PC-9 (cell line): ENCODE results near the gene NPHP1. TPM values are rescaled to one million over a fixed set of nuclear protein-coding genes. Genes with fewer than 3 reads are reported as not detected.

Experiments used
- BruUV-seq: library from RNA; stranded (reverse); fragments of 400-500 nt; replicated peaks from 2 replicates; lab custom pipeline; 2021; lab: Mats Ljungman, UMichigan
- CTCF ChIA-PET: fragments of 300-600 bp; sonication (Branson Sonifier 250); formaldehyde crosslinking; loops from one replicate; lab custom pipeline; 2022; ENCODE audit warnings: antibody characterized with exemption; lab: Charles Lee
- POLR2A ChIA-PET: fragments of 300-600 bp; sonication (Branson Sonifier 250); formaldehyde crosslinking; loops from one replicate; lab custom pipeline; 2022; ENCODE audit warnings: antibody characterized with exemption; ENCODE audit not compliant: unreplicated experiment; lab: Charles Lee
- DNase-seq, 2 experiments: peaks; one replicate each; pipeline versions ENCODE4 v3.0.0 to v3.0.0-alpha.2; 2015 to 2022; ENCODE audit warnings: mixed read lengths in 1 of 2
- H2AFZ ChIP-seq: fragments of 200-600 bp; sonication (generic); 2 replicates; pipeline ENCODE4 v1.8.1; 2017; ENCODE audit warnings: antibody characterized with exemption
- H3F3A ChIP-seq: fragments of 200-600 bp; sonication (generic); 2 replicates; pipeline ENCODE4 v1.8.1; 2017; ENCODE audit warnings: antibody characterized with exemption, mild to moderate bottlenecking, low read depth; ENCODE audit not compliant: insufficient read depth
- H3K27ac ChIP-seq: fragments of 200-600 bp; sonication (generic); 2 replicates; pipeline ENCODE4 v1.6.1; 2016; ENCODE audit warnings: mixed run types
- H3K27me3 ChIP-seq: fragments of 200-600 bp; sonication (generic); 2 replicates; pipeline ENCODE4 v1.6.1; 2016; ENCODE audit warnings: low read depth, mixed run types; ENCODE audit not compliant: insufficient read depth
- H3K36me3 ChIP-seq: fragments of 200-600 bp; sonication (generic); 2 replicates; pipeline ENCODE4 v1.6.1; 2016; ENCODE audit warnings: low read depth, mixed run types
- H3K4me1 ChIP-seq: fragments of 200-600 bp; sonication (generic); replicated peaks from 2 replicates; pipeline ENCODE4 v1.6.1; 2016; ENCODE audit warnings: mixed run types; ENCODE audit not compliant: insufficient read depth
- H3K4me2 ChIP-seq: fragments of 200-600 bp; sonication (generic); 2 replicates; pipeline ENCODE4 v1.6.1; 2017; ENCODE audit warnings: mixed run types
- H3K4me3 ChIP-seq: fragments of 200-600 bp; sonication (generic); 2 replicates; pipeline ENCODE4 v1.6.1; 2016; ENCODE audit warnings: mixed run types
- H3K79me2 ChIP-seq: fragments of 200-600 bp; sonication (generic); 2 replicates; pipeline ENCODE4 v1.6.1; 2017; ENCODE audit warnings: low read depth, mixed run types
- H3K9me2 ChIP-seq: fragments of 200-600 bp; sonication (generic); 2 replicates; pipeline ENCODE4 v1.8.1; 2017; ENCODE audit warnings: mild to moderate bottlenecking; ENCODE audit not compliant: insufficient read depth
- H3K9me3 ChIP-seq: fragments of 200-600 bp; sonication (generic); 2 replicates; pipeline ENCODE4 v1.8.1; 2016; ENCODE audit warnings: low read depth; ENCODE audit not compliant: insufficient read depth
- H4K20me1 ChIP-seq: fragments of 200-600 bp; sonication (generic); 2 replicates; pipeline ENCODE4 v1.8.1; 2017; ENCODE audit not compliant: insufficient read depth
- EZH2 ChIP-seq: fragments of 200-600 bp; sonication (generic); IDR thresholded peaks from 2 replicates; pipeline ENCODE4 v1.8.0; 2017; ENCODE audit warnings: antibody characterized with exemption, low read depth
- intact Hi-C: fragments of 100-400 bp; cut with micrococcal nuclease; formaldehyde crosslinking; loops from one replicate; pipeline ENCODE4 v1.10.0; 2022; ENCODE audit not compliant: unreplicated experiment
- total RNA-seq: library from RNA; stranded (reverse); gene quantifications from 2 replicates; pipeline ENCODE4 v1.2.3, GENCODE V29; 2021
- TF ChIP-seq, protein P1 (sequence below): fragments of 200-600 bp; sonication (generic); conservative IDR thresholded peaks from 2 replicates; pipeline ENCODE4 v1.6.1; 2017; ENCODE audit warnings: mixed run types, antibody characterized with exemption, mild to moderate bottlenecking, moderate library complexity

NPHP1 gene
- total RNA-seq, 1 experiment from 2014 or later = 13.7 TPM

DNA sequence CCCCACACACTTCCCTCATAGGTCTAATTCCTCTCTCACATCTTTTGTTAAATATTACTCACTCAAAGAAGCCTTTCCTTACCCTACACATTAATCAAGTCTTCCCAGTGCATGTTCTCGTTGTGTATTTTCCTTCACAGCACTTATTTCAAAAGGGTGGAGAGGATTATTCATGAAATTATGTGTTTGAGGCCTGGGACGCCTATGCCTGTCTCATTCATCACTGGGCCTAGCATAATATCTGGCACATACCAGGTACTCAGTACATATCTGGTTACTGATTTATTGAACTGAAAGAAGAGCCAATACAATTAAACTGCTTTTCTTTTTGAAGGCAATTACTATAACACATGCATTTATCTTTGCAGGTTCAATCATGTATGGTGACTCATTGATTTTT is 74.1 kb downstream of the NPHP1 start:
- BruUV-seq = no TSS peak
- intact Hi-C loops = no loop called here
- Histone ChIP-seq H3F3A (no peaks in the 10 kb centered on the region), H3K27ac (no peak overlapping the region), H3K36me3 (no peaks in the 10 kb centered on the region), H3K4me3 (no peak overlapping the region), H2AFZ (no peak overlapping the region), H3K27me3 (no peaks in the 10 kb centered on the region), H3K9me2 (no peaks in the 10 kb centered on the region), H3K4me1 (0 out of 2 replicates have a peak, but pooled peaks cover 3% of the 10 kb centered on the region), H4K20me1 (no peaks in the 10 kb centered on the region), H3K4me2 (no peak overlapping the region), H3K9me3 (no peaks in the 10 kb centered on the region), H3K79me2 (no peaks in the 10 kb centered on the region)
- TF ChIP-seq EZH2 = no peak
- TF ChIP-seq, protein P1, sequence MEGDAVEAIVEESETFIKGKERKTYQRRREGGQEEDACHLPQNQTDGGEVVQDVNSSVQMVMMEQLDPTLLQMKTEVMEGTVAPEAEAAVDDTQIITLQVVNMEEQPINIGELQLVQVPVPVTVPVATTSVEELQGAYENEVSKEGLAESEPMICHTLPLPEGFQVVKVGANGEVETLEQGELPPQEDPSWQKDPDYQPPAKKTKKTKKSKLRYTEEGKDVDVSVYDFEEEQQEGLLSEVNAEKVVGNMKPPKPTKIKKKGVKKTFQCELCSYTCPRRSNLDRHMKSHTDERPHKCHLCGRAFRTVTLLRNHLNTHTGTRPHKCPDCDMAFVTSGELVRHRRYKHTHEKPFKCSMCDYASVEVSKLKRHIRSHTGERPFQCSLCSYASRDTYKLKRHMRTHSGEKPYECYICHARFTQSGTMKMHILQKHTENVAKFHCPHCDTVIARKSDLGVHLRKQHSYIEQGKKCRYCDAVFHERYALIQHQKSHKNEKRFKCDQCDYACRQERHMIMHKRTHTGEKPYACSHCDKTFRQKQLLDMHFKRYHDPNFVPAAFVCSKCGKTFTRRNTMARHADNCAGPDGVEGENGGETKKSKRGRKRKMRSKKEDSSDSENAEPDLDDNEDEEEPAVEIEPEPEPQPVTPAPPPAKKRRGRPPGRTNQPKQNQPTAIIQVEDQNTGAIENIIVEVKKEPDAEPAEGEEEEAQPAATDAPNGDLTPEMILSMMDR = no peak
- CTCF ChIA-PET = no interaction called here
- POLR2A ChIA-PET = interaction anchor here (0.6 kb wide), 1 partner anchor 29 kb away, joined by 4 read pairs; no protein-coding TSS in a partner anchor
- DNase-seq = no peak

DNA sequence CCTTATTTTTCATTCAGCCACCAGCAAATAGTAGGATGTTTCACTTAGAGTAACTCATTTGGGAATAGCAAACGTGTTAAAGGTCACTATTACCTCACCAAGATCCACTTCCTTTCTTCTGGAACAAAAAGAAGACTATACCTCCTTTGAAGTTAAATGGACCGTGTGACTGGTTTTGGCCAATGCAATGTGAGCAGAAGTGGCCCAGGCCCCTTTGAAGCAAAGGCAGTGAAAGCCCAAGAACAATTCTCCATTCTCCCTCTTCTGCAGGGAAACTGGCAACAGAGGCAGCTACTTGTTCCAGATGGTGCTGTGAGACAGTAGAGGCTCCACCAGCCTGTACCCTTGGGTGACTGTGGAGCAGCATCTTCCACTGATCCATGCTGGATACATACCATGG is 77.9 kb downstream of the NPHP1 start:
- no TSS peak for BruUV-seq
- no peaks in the 10 kb centered on the region for H3K27me3 ChIP-seq
- no peaks in the 10 kb centered on the region for H3K9me3 ChIP-seq
- H3K9me2 ChIP-seq = no peaks in the 10 kb centered on the region
- TF ChIP-seq, protein P1 = no peak
- H2AFZ ChIP-seq = no peak overlapping the region
- 0 out of 2 replicates have a peak, but pooled peaks cover 3% of the 10 kb centered on the region for H3K4me1 ChIP-seq
- ChIA-PET CTCF (no interaction called here), POLR2A (no interaction called here)
- no peak overlapping the region for H3K4me2 ChIP-seq
- no peak overlapping the region for H3K27ac ChIP-seq
- no peaks in the 10 kb centered on the region for H3K79me2 ChIP-seq
- no peak for DNase-seq
- H3K4me3 ChIP-seq = no peak overlapping the region
- no peaks in the 10 kb centered on the region for H4K20me1 ChIP-seq
- intact Hi-C loops = no loop called here
- H3K36me3 ChIP-seq = no peaks in the 10 kb centered on the region
- H3F3A ChIP-seq = no peaks in the 10 kb centered on the region

DNA sequence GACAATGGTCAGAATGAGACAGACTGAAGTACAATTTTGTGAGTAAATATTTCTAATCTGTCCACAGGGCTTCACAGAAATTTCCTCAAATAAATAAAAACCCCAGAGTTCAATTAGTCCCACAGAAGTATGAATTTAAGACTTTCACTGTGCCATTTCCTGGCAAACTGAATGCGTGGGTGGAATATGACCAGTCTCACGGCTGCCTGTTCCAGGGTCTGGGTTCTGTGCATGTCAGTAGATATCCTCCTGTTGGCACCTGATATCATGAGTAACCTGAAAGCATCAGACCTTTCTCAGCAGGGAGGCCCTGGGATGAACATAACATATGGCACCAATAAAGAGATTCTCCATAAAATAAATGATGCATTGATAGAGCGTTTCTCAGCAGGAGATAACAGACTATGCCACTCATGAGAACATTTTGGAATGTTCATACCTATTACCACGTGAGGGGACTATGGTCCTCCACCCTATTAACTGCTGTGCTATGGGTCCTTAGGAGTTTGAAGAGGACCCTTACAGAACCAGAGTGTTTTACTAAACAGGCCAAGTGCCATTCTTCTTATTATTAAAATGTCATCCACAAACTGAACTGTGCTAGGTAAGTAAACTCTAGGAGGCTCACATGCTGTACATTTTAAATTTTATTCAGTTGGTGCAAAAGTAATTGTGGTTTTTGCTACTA is 78.6 kb downstream of the NPHP1 start:
- Histone ChIP-seq H3K9me3 (no peaks in the 10 kb centered on the region), H3K4me2 (no peak overlapping the region), H3K4me1 (0 out of 2 replicates have a peak, but pooled peaks cover 3% of the 10 kb centered on the region), H3K27me3 (no peaks in the 10 kb centered on the region), H4K20me1 (no peaks in the 10 kb centered on the region), H3K9me2 (no peaks in the 10 kb centered on the region), H3K4me3 (no peak overlapping the region), H3K27ac (no peak overlapping the region), H2AFZ (no peak overlapping the region), H3F3A (no peaks in the 10 kb centered on the region), H3K79me2 (no peaks in the 10 kb centered on the region), H3K36me3 (no peaks in the 10 kb centered on the region)
- POLR2A ChIA-PET = no interaction called here
- DNase-seq = no peak
- CTCF ChIA-PET = no interaction called here
- no peak for TF ChIP-seq EZH2
- TF ChIP-seq, protein P1 = no peak
- intact Hi-C loops = no loop called here
- BruUV-seq = no TSS peak
